Mucosa of stomach (tissue), 1 donor: ENCODE measurements around the gene CELF2.
"Not testable (repeated sequence)": the region's sequence is repeated elsewhere in the genome, so short reads cannot be mapped to it uniquely, and the experiment has no call there.

Experiments used
- H3K27me3 ChIP-seq: one replicate; pipeline ENCODE4 v1.7.0; 2013; ENCODE audit warnings: mild to moderate bottlenecking, low read length; ENCODE audit not compliant: control insufficient read depth, insufficient read depth
- H3K36me3 ChIP-seq: one replicate; pipeline ENCODE4 v1.7.0; 2013; ENCODE audit warnings: low read length; ENCODE audit not compliant: control insufficient read depth, insufficient read depth
- H3K4me1 ChIP-seq: one replicate; pipeline ENCODE4 v1.7.0; 2013; ENCODE audit warnings: mild to moderate bottlenecking, low read length; ENCODE audit not compliant: control insufficient read depth, insufficient read depth
- H3K4me3 ChIP-seq: one replicate; pipeline ENCODE4 v1.7.0; 2013; ENCODE audit warnings: low read length
- H3K9ac ChIP-seq: one replicate; pipeline ENCODE4 v1.7.0; 2013; ENCODE audit warnings: mild to moderate bottlenecking, low read length, moderate library complexity
- H3K9me3 ChIP-seq: one replicate; pipeline ENCODE4 v1.7.0; 2013; ENCODE audit warnings: mild to moderate bottlenecking, low read length, moderate library complexity; ENCODE audit not compliant: control insufficient read depth
- donor health status: Pancreatic carcinoma.

The CELF2 gene

DNA sequence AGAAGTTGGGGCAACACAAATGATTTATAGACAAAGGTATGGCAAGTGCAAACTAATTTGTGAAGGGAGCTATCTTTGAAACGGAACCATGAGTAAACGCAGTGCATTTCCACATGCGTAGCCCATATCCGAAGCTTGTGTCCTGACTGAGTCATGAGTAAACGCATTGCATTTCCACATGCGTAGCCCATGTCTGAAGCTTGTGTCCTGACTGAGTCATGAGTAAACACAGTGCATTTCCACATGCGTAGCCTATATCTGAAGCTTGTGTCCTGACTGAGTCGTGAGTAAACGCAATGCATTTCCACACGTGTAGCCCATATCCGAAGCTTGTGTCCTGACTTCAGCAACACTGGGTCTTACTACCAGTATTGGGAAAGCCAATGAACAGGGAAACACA, 95.0 kb downstream of the CELF2 start:
- Histone ChIP-seq H3K36me3 (no peaks in the 10 kb centered on the region), H3K4me1 (no peaks in the 10 kb centered on the region), H3K9ac (no peak overlapping the region), H3K9me3 (no peaks in the 10 kb centered on the region), H3K27me3 (no peaks in the 10 kb centered on the region), H3K4me3 (no peak overlapping the region)

DNA sequence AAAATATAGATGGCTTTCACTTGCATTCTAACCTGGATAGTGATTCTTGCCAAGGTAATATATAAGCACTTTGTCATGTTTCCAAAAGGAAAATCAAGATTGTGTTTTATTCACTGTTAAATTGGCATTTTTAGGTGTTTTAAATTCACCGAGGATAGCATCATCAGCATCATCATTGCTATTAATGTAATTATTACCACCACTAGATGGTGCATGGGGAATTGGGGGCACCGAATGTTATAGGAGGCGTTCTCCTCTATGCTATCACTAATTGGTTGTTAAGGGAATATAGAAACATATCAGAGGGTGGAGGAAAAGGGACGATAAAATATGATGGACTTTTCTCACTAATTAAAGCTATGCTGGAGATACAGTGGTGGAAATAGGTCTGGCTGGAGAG, 95.5 kb downstream of the CELF2 start:
- H3K9ac ChIP-seq = no peak overlapping the region

DNA sequence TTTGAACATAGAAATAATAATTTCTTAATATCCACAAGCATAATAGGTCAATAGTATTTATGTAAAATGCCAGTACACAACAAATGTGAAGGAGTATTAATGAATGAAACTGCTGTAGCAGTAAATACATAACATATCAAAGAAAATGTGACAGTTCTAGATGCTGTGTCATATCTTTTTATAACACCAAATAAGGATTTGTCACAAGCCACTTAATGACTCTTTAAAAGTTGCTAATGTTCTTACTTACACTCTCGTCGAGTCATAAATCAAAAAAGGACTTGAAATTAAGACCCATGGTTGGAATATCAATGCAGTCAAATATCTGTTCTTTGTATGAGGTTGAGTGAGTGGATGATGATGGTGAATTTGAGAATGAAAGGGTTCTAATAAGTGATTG, 96.6 kb downstream of the CELF2 start:
- no peaks in the 10 kb centered on the region for H3K27me3 ChIP-seq
- no peaks in the 10 kb centered on the region for H3K4me1 ChIP-seq
- H3K36me3 ChIP-seq = no peaks in the 10 kb centered on the region
- H3K9me3 ChIP-seq = no peaks in the 10 kb centered on the region
- no peak overlapping the region for H3K4me3 ChIP-seq
- H3K9ac ChIP-seq = no peak overlapping the region

More for the DNA sequence above, 95.5 kb downstream of the CELF2 start:
- Histone ChIP-seq H3K27me3 (no peaks in the 10 kb centered on the region), H3K4me3 (no peak overlapping the region), H3K9me3 (no peaks in the 10 kb centered on the region), H3K4me1 (no peaks in the 10 kb centered on the region), H3K36me3 (no peaks in the 10 kb centered on the region)

DNA sequence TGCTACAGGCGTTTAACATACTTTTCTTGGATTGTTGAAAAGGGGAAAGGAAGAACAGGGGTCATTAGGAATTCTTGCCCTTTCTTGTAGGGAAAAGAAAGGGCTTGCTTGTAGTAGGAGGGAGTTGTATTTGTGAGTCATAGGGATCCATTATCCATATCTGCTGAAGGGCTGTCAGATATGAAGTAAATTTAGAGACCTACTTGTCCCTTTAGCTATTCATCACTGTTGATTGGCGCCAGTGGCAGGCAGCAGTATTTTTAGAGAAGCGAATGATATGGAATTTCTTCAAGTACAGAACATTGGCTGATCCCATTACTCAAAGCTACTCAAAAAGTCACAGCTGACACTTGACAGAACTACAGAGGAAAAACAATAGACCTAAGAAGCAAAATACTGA, 97.7 kb downstream of the CELF2 start:
- Histone ChIP-seq H3K36me3 (no peaks in the 10 kb centered on the region), H3K9ac (no peak overlapping the region), H3K27me3 (no peaks in the 10 kb centered on the region), H3K4me1 (no peaks in the 10 kb centered on the region), H3K9me3 (no peaks in the 10 kb centered on the region), H3K4me3 (no peak overlapping the region)

DNA sequence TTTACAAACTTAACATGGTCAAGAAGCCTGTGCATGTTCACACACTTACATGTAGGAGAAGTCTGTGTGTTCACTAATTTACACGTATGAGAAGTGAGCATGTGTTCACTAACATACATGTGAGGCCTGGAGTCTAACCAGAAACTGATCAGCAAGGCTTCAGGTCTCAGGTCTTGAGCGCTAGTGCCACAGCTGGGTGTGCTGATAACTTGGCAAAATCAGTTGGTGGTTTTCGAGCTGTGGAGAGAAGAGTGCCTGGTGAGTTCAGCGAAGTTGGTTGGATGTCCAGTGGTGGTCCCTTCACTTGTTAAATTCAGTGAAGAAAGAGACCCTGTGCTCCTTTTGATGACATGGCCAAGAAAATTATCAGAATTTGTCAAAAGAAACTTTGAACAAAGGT, 98.7 kb downstream of the CELF2 start:
- Histone ChIP-seq H3K4me3 (no peak overlapping the region), H3K9me3 (no peaks in the 10 kb centered on the region), H3K9ac (no peak overlapping the region), H3K27me3 (no peaks in the 10 kb centered on the region), H3K36me3 (no peaks in the 10 kb centered on the region), H3K4me1 (no peaks in the 10 kb centered on the region)

DNA sequence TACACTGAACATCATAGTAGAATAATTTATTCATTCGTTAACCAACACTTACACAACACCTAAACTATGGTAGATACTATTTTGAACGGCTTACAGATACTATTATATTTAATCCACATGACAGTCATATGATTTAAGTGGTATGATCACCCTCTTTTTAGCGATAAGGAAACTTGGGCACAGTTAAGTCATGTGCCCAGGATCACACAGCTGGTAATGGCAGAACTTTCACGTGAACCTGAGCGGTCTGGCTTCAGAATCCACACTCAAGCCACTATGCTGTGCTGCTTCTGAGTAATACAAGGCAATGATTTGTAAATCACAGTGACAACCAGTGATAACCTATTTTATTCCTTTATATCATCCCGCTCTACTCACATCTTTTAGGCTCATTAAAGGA, 99.1 kb downstream of the CELF2 start:
- no peaks in the 10 kb centered on the region for H3K4me1 ChIP-seq
- no peak overlapping the region for H3K4me3 ChIP-seq
- H3K9ac ChIP-seq = no peak overlapping the region
- H3K27me3 ChIP-seq = no peaks in the 10 kb centered on the region
- no peaks in the 10 kb centered on the region for H3K9me3 ChIP-seq
- H3K36me3 ChIP-seq = no peaks in the 10 kb centered on the region

DNA sequence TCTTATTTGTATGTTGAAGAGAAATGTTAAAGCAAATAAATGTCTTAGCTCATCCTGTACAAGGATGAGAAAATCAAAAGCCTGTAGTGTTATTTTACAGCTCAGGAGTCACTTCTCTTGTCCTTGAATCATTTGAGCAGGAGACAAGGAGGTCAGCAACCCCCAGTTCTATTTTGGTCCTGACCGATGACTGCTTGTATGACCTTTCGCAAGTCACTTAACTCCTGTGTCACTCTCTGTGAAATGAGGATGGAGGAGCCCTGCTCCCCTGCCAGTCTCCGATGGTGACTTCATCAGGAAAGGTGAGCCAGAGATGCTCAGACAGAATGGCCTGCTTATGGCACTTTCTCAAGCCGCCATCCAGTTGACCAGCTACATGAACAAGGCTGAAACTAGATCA, 101.0 kb downstream of the CELF2 start:
- Histone ChIP-seq H3K36me3 (no peaks in the 10 kb centered on the region), H3K9ac (no peak overlapping the region), H3K27me3 (no peaks in the 10 kb centered on the region), H3K4me3 (no peak overlapping the region), H3K4me1 (no peaks in the 10 kb centered on the region), H3K9me3 (no peaks in the 10 kb centered on the region)

DNA sequence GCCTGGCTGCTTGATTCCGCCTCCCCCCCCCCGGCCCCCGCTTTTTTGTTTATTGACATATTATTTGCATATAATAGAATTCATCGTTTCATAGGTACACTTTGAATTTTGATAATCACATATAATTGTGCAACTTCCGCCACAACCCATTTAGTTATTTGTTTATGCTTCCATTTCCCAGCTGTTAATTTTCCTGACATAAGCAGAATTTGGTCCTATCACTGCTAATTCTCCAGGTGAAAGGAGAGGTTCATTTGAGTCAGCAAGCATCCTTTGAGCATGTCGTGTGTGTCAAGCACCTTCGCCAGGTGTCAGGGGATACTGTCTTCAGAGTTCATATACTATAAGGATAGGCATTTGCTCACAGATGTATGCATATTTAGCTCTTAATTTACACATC, 102.2 kb downstream of the CELF2 start:
- Histone ChIP-seq H3K27me3 (no peaks in the 10 kb centered on the region), H3K9ac (no peak overlapping the region), H3K4me3 (no peak overlapping the region), H3K9me3 (no peaks in the 10 kb centered on the region), H3K36me3 (no peaks in the 10 kb centered on the region), H3K4me1 (no peaks in the 10 kb centered on the region)

DNA sequence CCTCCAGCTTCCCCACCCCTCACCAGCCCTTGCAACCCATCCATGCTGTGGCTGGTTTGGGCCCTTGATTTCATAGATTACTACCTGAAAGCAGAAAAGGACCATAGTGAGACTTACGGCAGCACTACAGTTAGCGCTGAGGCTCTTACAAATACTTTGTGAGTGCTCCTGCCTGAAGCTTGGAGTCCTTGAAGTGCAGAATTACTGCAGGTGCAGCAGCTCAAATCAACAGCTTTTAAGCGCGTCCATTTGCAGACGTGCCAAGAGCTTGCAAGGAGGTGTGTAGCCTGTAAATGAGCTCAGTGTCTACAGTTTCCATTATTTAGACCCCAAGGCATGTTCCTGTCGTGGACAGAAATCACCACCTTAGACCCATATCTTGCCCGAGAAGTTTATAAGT, 103.0 kb downstream of the CELF2 start:
- Histone ChIP-seq H3K36me3 (no peaks in the 10 kb centered on the region), H3K4me1 (no peaks in the 10 kb centered on the region), H3K9ac (no peak overlapping the region), H3K27me3 (no peaks in the 10 kb centered on the region), H3K9me3 (no peaks in the 10 kb centered on the region), H3K4me3 (no peak overlapping the region)

DNA sequence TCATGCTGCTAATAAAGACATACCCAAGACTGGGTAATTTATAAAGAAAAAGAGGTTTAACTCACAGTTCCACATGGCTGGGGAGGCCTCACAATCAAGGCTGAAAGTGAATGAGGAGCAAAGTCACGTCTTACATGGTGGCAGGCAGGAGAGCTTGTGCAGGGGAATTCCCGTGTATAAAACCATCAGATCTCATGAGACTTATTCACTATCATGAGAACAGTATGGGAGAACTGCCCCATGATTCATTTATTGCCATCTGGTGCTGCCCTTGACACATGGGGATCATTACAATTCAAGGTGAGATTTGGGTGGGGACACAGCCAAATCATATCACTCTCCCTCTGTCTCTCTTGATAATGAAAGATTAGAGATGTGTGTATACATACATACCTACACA, 106.2 kb downstream of the CELF2 start:
- not testable (repeated sequence) for H3K9me3 ChIP-seq, H3K27me3 ChIP-seq, H3K4me3 ChIP-seq, H3K36me3 ChIP-seq, H3K9ac ChIP-seq, H3K4me1 ChIP-seq

DNA sequence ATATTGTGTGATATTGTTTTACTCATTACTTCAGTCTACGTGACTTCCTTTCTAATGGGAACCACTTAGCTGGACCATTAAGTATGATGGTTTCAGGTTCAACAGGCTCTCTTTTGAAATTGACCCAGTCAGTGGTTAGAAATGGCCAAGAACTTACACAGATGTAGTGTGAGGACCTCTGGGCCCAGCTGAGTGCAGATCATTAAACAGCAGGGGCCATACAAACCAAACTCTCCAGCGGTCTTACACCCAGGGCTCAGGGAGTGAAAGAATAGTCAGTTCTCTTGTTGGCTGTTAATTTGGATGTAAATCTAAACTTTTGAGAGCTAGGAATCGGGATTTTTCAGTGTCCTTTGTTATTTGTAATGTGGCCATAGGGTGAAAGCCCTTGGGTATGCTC, 107.3 kb downstream of the CELF2 start:
- Histone ChIP-seq H3K9ac (no peak overlapping the region), H3K36me3 (no peaks in the 10 kb centered on the region), H3K9me3 (no peaks in the 10 kb centered on the region), H3K27me3 (no peaks in the 10 kb centered on the region), H3K4me3 (no peak overlapping the region), H3K4me1 (no peaks in the 10 kb centered on the region)

DNA sequence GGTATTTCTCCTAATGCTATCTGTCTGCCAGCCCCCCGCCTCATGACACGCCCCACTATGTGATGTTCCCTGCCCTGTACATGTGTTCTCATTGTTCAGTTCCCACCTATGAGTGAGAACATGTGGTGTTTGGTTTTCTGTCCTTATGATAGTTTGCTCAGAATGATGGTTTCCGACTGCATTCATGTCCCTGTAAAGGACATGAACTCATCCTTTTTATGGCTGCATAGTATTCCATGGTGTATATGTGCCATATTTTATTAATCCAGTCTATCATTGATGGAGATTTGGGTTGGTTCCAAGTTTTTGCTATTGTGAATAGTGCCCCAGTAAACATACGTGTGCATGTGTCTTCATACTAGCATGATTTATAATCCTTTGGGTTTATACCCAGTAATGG, 109.3 kb downstream of the CELF2 start:
- H3K9ac ChIP-seq, H3K4me3 ChIP-seq, H3K27me3 ChIP-seq, H3K4me1 ChIP-seq, H3K9me3 ChIP-seq, H3K36me3 ChIP-seq: not testable (repeated sequence)

DNA sequence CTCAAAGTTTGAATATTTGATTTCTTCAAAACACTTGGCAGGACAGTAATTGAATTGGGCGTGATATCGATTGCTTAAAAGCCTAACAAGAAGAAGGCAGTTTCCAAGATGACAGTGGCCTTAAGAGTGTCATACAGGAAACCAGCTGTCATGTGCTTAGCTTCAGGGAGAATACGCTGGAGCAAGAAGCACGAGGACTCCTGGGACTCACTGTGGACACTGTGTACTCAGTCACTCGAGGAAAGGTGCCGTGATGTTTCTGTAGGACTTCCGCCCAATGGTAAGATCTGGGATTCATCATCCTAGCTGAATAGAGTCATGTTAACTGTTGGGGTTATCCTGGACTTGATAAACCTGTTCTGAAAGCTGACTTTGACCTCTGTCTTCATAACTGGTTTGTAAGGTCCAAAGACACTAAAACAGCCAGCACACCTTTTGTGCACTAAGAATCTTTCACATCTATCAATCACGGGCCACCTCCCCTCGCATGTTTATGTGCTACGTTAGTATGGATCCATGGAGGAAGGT, 113.5 kb downstream of the CELF2 start:
- no peaks in the 10 kb centered on the region for H3K4me1 ChIP-seq

More for the DNA sequence above, 113.5 kb downstream of the CELF2 start:
- no peak overlapping the region for H3K4me3 ChIP-seq
- H3K9ac ChIP-seq = no peak overlapping the region
- no peaks in the 10 kb centered on the region for H3K27me3 ChIP-seq
- no peaks in the 10 kb centered on the region for H3K36me3 ChIP-seq
- no peaks in the 10 kb centered on the region for H3K9me3 ChIP-seq
